ENCODE data around the gene CD47. TPM values are rescaled to one million over a fixed set of nuclear protein-coding genes. Genes with fewer than 3 reads are reported as not detected.

CD47 gene
- total RNA-seq, 6 donors from 2014 or later, result 79.6 to 352 (median 229) TPM

- ATAC-seq (ENCODE audit: low FRiP score in 2 of 2) (no peak), DNase-seq (no peak)
- peaks cover 1 to 8% (median 5%) of the 10 kb centered on the region in 4 donors for H3K4me1 ChIP-seq
- 94 to 96% methylated on average over 5 of the region's 5 CpGs for WGBS, 2 donors
- no peaks in the 10 kb centered on the region for H3K9me3 ChIP-seq
- peaks cover 0 to 4% (median 0%) of the 10 kb centered on the region in 4 donors for H3K36me3 ChIP-seq
- H3K27ac ChIP-seq, result no peak overlapping the region
- no peak for TF ChIP-seq EP300 (IDR thresholded peaks at IDR 0.05)
- no peak for TF ChIP-seq POLR2A (IDR thresholded peaks at IDR 0.05)
- TF ChIP-seq POLR2AphosphoS5 (IDR thresholded peaks at IDR 0.05), result no peak
- no peak for TF ChIP-seq CTCF (IDR thresholded peaks at IDR 0.05)
- H3K27me3 ChIP-seq, result no peaks in the 10 kb centered on the region
- H3K4me3 ChIP-seq, result no peak overlapping the region
These were observed 59.9 kb downstream of the CD47 start for GRCh38 chr3:108030960-108031359.

DNA sequence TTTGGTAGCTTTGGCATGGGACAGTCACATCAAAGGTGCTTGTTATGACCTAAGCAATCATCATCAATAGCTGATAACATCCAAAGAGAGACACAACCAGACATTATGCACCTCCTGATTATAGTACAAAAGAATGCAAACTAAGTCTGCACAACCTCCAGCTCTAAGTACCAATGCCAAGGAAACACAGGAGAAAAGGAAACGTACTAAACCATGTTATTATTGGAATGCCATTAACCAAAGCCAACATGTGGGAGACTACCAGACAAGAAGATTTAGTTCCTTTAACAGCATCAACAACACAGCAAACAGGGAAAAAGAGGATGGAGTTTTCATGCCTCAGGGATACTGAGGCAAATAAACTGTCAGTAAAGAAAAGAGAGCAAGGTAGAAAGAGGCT, 61.4 kb downstream of the CD47 start:
- Histone ChIP-seq H3K4me1 (no peaks in the 10 kb centered on the region), H3K9me3 (no peaks in the 10 kb centered on the region), H3K27me3 (no peaks in the 10 kb centered on the region), H3K27ac (no peak overlapping the region), H3K4me3 (no peak overlapping the region), H3K36me3 (peaks cover 0 to 4% (median 0%) of the 10 kb centered on the region in 4 donors)
- WGBS, 2 donors, result 81 to 96% methylated on average over 1 of the region's 1 CpG
- ATAC-seq (ENCODE audit: low FRiP score in 2 of 2) (no peak), DNase-seq (no peak)
- TF ChIP-seq CTCF (IDR thresholded peaks at IDR 0.05) (no peak), EP300 (IDR thresholded peaks at IDR 0.05) (no peak), POLR2A (IDR thresholded peaks at IDR 0.05) (no peak), POLR2AphosphoS5 (IDR thresholded peaks at IDR 0.05) (no peak)

DNA sequence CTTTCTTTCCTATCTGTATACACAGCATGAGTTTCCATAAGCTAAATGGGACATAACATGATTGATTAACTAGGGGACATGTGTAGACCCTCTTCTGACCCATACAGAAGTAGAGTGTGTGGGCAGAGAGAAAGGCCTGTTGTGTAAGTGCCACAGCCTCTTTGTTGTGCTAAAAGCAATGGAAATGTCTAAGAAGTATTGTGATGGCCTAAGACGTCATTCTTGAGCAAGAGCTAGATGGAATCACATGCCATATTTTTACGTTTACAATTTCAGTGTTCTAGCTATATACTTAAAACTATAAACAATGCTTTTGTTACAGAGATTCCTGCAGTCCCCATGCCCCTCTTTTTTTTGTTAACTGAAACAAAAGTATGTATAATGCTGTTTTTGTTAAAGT, 61.9 kb downstream of the CD47 start:
- 58 to 95% methylated on average over 2 of the region's 2 CpGs for WGBS, 2 donors
- H3K4me1 ChIP-seq, result no peaks in the 10 kb centered on the region
- no peak for ATAC-seq (ENCODE audit: low FRiP score in 2 of 2)

GRCh38 chr3:108025177-108025576, 65.7 kb downstream of the CD47 start:
- DNase-seq (no peak), ATAC-seq (ENCODE audit: low FRiP score in 2 of 2) (no peak)
- H3K27me3 ChIP-seq, result no peaks in the 10 kb centered on the region
- no peaks in the 10 kb centered on the region for H3K36me3 ChIP-seq
- H3K27ac ChIP-seq, result no peak overlapping the region
- H3K4me1 ChIP-seq, result peaks cover 0 to 8% (median 3%) of the 10 kb centered on the region in 4 donors
- TF ChIP-seq EP300 (IDR thresholded peaks at IDR 0.05) (no peak), POLR2A (IDR thresholded peaks at IDR 0.05) (no peak), CTCF (IDR thresholded peaks at IDR 0.05) (no peak), POLR2AphosphoS5 (IDR thresholded peaks at IDR 0.05) (no peak)
- 88 to 92% methylated on average over 3 of the region's 3 CpGs for WGBS, 2 donors
- no peak overlapping the region for H3K4me3 ChIP-seq
- H3K9me3 ChIP-seq, result no peaks in the 10 kb centered on the region

More for the DNA sequence above, 61.9 kb downstream of the CD47 start:
- Histone ChIP-seq H3K36me3 (peaks cover 0 to 4% (median 0%) of the 10 kb centered on the region in 4 donors), H3K27ac (no peak overlapping the region), H3K4me3 (no peak overlapping the region), H3K9me3 (no peaks in the 10 kb centered on the region), H3K27me3 (no peaks in the 10 kb centered on the region)
- DNase-seq, result no peak
- no peak for TF ChIP-seq POLR2A (IDR thresholded peaks at IDR 0.05)
- TF ChIP-seq EP300 (IDR thresholded peaks at IDR 0.05), result no peak
- no peak for TF ChIP-seq CTCF (IDR thresholded peaks at IDR 0.05)
- no peak for TF ChIP-seq POLR2AphosphoS5 (IDR thresholded peaks at IDR 0.05)

GRCh38 chr3:108024146-108024850, 66.5 kb downstream of the CD47 start:
- 81 to 85% methylated on average over 3 to 6 of the region's 6 CpGs for WGBS, 2 donors
- DNase-seq, result no peak
- H3K36me3 ChIP-seq, result no peaks in the 10 kb centered on the region
- no peak for ATAC-seq (ENCODE audit: low FRiP score in 2 of 2)
- H3K4me3 ChIP-seq, result no peak overlapping the region
- no peak overlapping the region for H3K27ac ChIP-seq
- no peaks in the 10 kb centered on the region for H3K27me3 ChIP-seq
- H3K4me1 ChIP-seq, result peaks cover 0 to 8% (median 3%) of the 10 kb centered on the region in 4 donors
- H3K9me3 ChIP-seq, result no peaks in the 10 kb centered on the region
- TF ChIP-seq POLR2AphosphoS5 (IDR thresholded peaks at IDR 0.05) (no peak), EP300 (IDR thresholded peaks at IDR 0.05) (no peak), POLR2A (IDR thresholded peaks at IDR 0.05) (no peak), CTCF (IDR thresholded peaks at IDR 0.05) (no peak)
